ENCODE results near the gene CACNA2D4.

Gene CACNA2D4

GRCh38 chr12:1915082-1915968 is 3.1 kb downstream of the CACNA2D4 start:
- no peaks in the 10 kb centered on the region for H3K36me3 ChIP-seq (ENCODE audit: insufficient read depth, low read depth, low read length)
- no peaks in the 10 kb centered on the region for H3K27me3 ChIP-seq (ENCODE audit: insufficient read depth, low read length)
- H3K27ac ChIP-seq (ENCODE audit: low read length): no peak overlapping the region
- H3K9ac ChIP-seq (ENCODE audit: low read depth, low read length): no peak overlapping the region
- no peaks in the 10 kb centered on the region; the same call in 1 of the 2 replicates for H3K4me1 ChIP-seq (ENCODE audit: insufficient read depth, low read length)
- no peaks in the 10 kb centered on the region for H3K9me3 ChIP-seq (ENCODE audit: insufficient read depth, low read depth, low read length)
- no peak overlapping the region for H3K4me3 ChIP-seq (ENCODE audit: low read length)

GRCh38 chr12:1914114-1914911 is 4.1 kb downstream of the CACNA2D4 start:
- H3K9ac ChIP-seq (ENCODE audit: low read depth, low read length): no peak overlapping the region
- H3K9me3 ChIP-seq (ENCODE audit: insufficient read depth, low read depth, low read length): no peaks in the 10 kb centered on the region
- no peaks in the 10 kb centered on the region; the same call in 1 of the 2 replicates for H3K4me1 ChIP-seq (ENCODE audit: insufficient read depth, low read length)
- no peak overlapping the region for H3K4me3 ChIP-seq (ENCODE audit: low read length)
- H3K27me3 ChIP-seq (ENCODE audit: insufficient read depth, low read length): no peaks in the 10 kb centered on the region
- no peak overlapping the region for H3K27ac ChIP-seq (ENCODE audit: low read length)
- H3K36me3 ChIP-seq (ENCODE audit: insufficient read depth, low read depth, low read length): no peaks in the 10 kb centered on the region

GRCh38 chr12:1913377-1914113 is 4.9 kb downstream of the CACNA2D4 start:
- Histone ChIP-seq H3K9ac (ENCODE audit: low read depth, low read length) (no peak overlapping the region), H3K27me3 (ENCODE audit: insufficient read depth, low read length) (no peaks in the 10 kb centered on the region), H3K4me3 (ENCODE audit: low read length) (no peak overlapping the region), H3K27ac (ENCODE audit: low read length) (no peak overlapping the region), H3K9me3 (ENCODE audit: insufficient read depth, low read depth, low read length) (no peaks in the 10 kb centered on the region), H3K36me3 (ENCODE audit: insufficient read depth, low read depth, low read length) (no peaks in the 10 kb centered on the region), H3K4me1 (ENCODE audit: insufficient read depth, low read length) (no peaks in the 10 kb centered on the region; the same call in 1 of the 2 replicates)

- Histone ChIP-seq H3K27me3 (ENCODE audit: insufficient read depth, low read length) (no peaks in the 10 kb centered on the region), H3K27ac (ENCODE audit: low read length) (no peak overlapping the region), H3K9ac (ENCODE audit: low read depth, low read length) (no peak overlapping the region), H3K4me1 (ENCODE audit: insufficient read depth, low read length) (no peaks in the 10 kb centered on the region; the same call in 1 of the 2 replicates), H3K36me3 (ENCODE audit: insufficient read depth, low read depth, low read length) (no peaks in the 10 kb centered on the region), H3K9me3 (ENCODE audit: insufficient read depth, low read depth, low read length) (no peaks in the 10 kb centered on the region), H3K4me3 (ENCODE audit: low read length) (no peak overlapping the region)
Measured at GRCh38 chr12:1912580-1913376, 5.7 kb downstream of the CACNA2D4 start.

- Histone ChIP-seq H3K9ac (ENCODE audit: low read depth, low read length) (no peak overlapping the region), H3K27me3 (ENCODE audit: insufficient read depth, low read length) (no peaks in the 10 kb centered on the region), H3K9me3 (ENCODE audit: insufficient read depth, low read depth, low read length) (no peaks in the 10 kb centered on the region), H3K36me3 (ENCODE audit: insufficient read depth, low read depth, low read length) (no peaks in the 10 kb centered on the region), H3K27ac (ENCODE audit: low read length) (no peak overlapping the region), H3K4me3 (ENCODE audit: low read length) (no peak overlapping the region), H3K4me1 (ENCODE audit: insufficient read depth, low read length) (no peaks in the 10 kb centered on the region)
Measured at GRCh38 chr12:1911598-1912575, 6.6 kb downstream of the CACNA2D4 start.

GRCh38 chr12:1910468-1910867 is 8.0 kb downstream of the CACNA2D4 start:
- Histone ChIP-seq H3K27me3 (ENCODE audit: insufficient read depth, low read length) (no peaks in the 10 kb centered on the region), H3K36me3 (ENCODE audit: insufficient read depth, low read depth, low read length) (no peaks in the 10 kb centered on the region), H3K27ac (ENCODE audit: low read length) (no peak overlapping the region), H3K9ac (ENCODE audit: low read depth, low read length) (no peak overlapping the region), H3K4me3 (ENCODE audit: low read length) (no peak overlapping the region), H3K4me1 (ENCODE audit: insufficient read depth, low read length) (no peaks in the 10 kb centered on the region), H3K9me3 (ENCODE audit: insufficient read depth, low read depth, low read length) (no peaks in the 10 kb centered on the region)

- Histone ChIP-seq H3K27ac (ENCODE audit: low read length) (no peak overlapping the region), H3K27me3 (ENCODE audit: insufficient read depth, low read length) (no peaks in the 10 kb centered on the region), H3K9me3 (ENCODE audit: insufficient read depth, low read depth, low read length) (peaks cover 12% of the 10 kb centered on the region), H3K9ac (ENCODE audit: low read depth, low read length) (no peak overlapping the region), H3K4me3 (ENCODE audit: low read length) (no peak overlapping the region), H3K36me3 (ENCODE audit: insufficient read depth, low read depth, low read length) (no peaks in the 10 kb centered on the region), H3K4me1 (ENCODE audit: insufficient read depth, low read length) (no peaks in the 10 kb centered on the region)
Measured at GRCh38 chr12:1908758-1909157, 9.7 kb downstream of the CACNA2D4 start.

- H3K4me3 ChIP-seq (ENCODE audit: low read length): no peak overlapping the region
- no peaks in the 10 kb centered on the region for H3K36me3 ChIP-seq (ENCODE audit: insufficient read depth, low read depth, low read length)
Measured at GRCh38 chr12:1907652-1908611, 10.5 kb downstream of the CACNA2D4 start.

GRCh38 chr12:1906579-1906978 is 11.9 kb downstream of the CACNA2D4 start:
- H3K27me3 ChIP-seq (ENCODE audit: insufficient read depth, low read length): no peaks in the 10 kb centered on the region
- no peak overlapping the region for H3K9ac ChIP-seq (ENCODE audit: low read depth, low read length)
- no peak overlapping the region for H3K27ac ChIP-seq (ENCODE audit: low read length)
- no peaks in the 10 kb centered on the region for H3K4me1 ChIP-seq (ENCODE audit: insufficient read depth, low read length)
- peaks cover 25% of the 10 kb centered on the region for H3K9me3 ChIP-seq (ENCODE audit: insufficient read depth, low read depth, low read length)
- H3K36me3 ChIP-seq (ENCODE audit: insufficient read depth, low read depth, low read length): no peaks in the 10 kb centered on the region
- no peak overlapping the region for H3K4me3 ChIP-seq (ENCODE audit: low read length)

More at GRCh38 chr12:1907652-1908611, 10.5 kb downstream of the CACNA2D4 start:
- H3K9ac ChIP-seq (ENCODE audit: low read depth, low read length): no peak overlapping the region
- no peaks in the 10 kb centered on the region for H3K27me3 ChIP-seq (ENCODE audit: insufficient read depth, low read length)
- H3K9me3 ChIP-seq (ENCODE audit: insufficient read depth, low read depth, low read length): peaks cover 20% of the 10 kb centered on the region
- H3K4me1 ChIP-seq (ENCODE audit: insufficient read depth, low read length): no peaks in the 10 kb centered on the region
- H3K27ac ChIP-seq (ENCODE audit: low read length): no peak overlapping the region
